ENCODE results near the gene CACNA2D1.

CACNA2D1 gene

DNA sequence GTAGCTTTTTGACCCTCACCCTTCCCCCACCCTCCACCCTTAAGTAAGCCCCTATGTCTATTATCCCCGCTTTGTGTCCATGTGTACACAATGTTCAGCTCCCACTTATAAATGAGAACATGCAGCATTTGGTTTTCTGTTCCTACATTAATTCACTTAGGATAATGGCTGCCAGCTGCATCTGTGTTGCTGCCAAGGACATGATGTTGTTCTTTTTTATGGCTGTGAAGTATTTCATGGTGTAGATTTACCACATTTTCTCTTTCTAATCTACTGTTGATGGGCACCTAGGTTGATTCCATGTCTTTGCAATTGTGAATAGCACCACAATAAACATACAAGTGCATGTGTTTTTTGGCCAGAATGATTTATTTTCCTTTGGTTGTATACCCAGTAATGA lies 232.2 kb downstream of the CACNA2D1 start:
- no peak for DNase-seq

DNA sequence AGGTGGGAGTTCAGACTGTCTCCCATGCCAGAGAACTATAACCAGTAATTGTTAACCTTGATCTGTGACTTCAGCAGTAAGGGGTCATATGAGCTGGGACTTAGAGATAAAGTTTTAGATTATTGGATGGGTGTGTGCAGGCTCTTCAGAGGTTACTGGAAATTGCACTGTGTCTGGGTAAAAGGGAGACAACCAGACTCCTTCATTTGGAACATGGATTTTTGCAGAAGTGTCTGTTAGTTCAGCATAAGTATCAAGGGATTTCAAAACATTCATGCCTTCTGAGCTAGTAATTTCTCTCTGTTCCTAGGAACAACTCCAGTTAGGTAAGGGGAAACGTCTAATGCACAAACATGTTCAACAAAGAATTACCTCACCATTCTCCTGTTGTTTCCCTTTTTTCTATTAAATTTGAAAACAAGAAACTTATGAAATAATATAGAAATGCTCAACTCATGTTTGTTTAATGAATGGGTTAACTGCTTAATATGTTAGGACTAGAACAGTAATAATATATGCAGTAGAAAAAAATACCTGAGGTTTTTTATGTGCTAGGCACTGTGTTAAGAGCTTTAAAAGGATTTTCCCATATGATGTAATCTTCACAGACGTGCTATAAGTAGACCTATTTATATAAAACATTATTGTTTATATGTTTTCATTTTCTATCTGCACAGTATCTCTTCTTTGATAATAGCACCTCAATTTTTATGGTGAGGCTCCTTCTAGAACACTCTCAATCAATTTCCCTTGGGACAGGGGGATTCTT lies 233.0 kb downstream of the CACNA2D1 start:
- DNase-seq: no peak

GRCh38 chr7:82209179-82209747 lies 234.3 kb downstream of the CACNA2D1 start:
- no peak for DNase-seq

DNA sequence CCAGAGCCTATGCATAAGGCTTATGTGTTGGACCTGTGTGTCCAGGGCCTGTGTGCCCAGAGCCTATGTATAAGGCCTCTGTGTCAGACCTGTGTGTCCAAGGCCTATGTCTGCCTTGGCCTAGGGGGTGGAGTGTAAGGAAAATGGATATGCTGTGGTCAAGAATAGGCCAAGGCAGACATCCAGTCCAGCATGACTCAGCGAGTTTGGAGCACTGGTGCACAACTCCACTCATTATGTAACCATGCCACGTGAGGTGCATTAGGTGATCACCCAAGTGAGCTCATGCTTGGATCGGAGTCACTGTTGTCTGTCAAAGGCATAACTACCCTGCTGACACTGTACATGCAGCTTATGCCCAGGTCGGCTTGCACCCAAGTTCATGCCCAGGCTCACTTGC lies 238.9 kb downstream of the CACNA2D1 start:
- no peak for DNase-seq

- no peak for DNase-seq
Measured at GRCh38 chr7:82202965-82203364, 240.6 kb downstream of the CACNA2D1 start.

GRCh38 chr7:82202107-82202506 lies 241.5 kb downstream of the CACNA2D1 start:
- no peak for DNase-seq

DNA sequence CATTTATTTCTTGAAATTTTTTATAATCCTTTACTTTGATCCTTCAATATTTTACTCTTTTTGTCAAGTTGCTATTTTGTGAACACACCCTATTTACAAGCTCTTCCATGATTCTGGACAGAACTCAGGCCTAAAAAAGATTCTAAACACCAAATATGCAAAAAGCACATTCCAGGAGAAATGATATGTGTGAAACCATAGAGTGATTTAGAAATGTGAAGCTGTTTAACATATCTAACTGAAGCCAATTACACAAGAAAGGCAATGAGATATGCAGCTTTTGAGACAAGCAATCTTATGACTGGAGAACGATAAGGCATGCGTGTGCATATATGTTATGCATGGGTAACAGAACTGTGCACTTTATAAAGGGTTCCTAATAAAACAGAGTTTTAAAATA lies 243.0 kb downstream of the CACNA2D1 start:
- no peak for DNase-seq

DNA sequence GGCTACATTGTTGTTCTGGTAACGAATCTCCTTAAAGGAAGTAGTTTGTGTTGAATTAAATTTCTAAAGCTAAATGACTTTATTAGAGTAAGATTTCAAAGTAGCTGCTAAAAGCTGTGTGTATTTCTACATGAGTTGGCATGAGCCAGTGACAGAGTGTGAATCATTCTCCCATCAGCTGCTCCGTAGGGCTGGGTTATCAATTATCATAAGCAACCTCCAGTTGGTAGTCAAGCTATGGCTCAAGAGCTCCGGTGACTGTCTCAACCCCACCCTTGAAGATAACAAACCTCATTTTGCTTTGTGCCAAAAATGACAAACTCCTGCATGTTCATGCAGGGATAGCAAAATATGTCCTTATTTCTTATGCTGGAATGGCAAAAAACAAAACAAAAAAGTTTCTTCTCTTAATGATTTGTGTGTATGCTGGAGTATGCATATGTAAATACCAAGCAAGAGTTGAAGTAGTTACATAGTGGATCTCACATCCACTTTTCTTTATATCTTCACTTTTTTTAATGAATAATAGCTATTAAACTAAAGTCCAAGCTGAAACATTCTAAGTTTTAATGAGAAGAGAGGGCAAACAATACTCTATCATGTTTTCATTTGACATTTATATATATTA lies 249.4 kb downstream of the CACNA2D1 start:
- DNase-seq: no peak

DNA sequence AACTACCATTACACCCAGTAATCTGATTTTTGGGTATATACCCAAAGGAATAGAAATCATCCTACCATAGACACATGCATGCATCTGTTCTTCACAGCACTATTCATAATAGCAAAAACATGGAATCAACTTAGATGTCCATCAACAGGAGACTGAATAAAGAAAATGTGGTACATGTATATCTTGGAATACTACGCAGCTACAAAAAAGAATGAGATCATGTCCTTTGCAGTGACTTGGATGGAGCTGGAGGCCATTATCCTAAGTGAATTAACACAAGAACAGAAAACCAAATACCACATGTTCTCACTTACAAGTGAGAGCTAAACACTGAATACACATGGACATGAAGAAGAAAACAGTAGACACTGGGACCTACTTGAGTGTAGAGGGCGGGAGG lies 254.9 kb downstream of the CACNA2D1 start:
- DNase-seq: no peak

- no peak for DNase-seq
Measured at GRCh38 chr7:82185443-82185842, 258.1 kb downstream of the CACNA2D1 start.

DNA sequence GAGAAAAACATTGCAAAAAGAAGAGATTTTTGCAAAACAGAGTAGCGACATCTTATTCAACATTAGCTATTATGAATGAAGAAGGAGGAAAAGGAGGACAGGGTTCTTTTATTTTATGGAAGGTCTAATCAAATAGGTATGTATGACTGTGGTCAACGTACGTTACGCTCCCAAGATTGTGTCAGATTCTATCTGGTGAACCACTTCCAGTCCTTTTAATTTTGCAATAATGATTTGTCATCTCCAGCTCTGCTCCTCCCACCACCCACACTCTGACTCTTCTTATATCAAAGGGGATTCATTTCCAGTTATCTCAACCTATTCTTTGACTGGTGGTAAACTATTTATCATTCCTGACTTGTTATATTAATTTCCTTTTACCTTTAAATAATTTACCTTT lies 259.9 kb downstream of the CACNA2D1 start:
- no peak for DNase-seq

- DNase-seq: no peak
Measured at GRCh38 chr7:82179311-82179710, 264.3 kb downstream of the CACNA2D1 start.

DNA sequence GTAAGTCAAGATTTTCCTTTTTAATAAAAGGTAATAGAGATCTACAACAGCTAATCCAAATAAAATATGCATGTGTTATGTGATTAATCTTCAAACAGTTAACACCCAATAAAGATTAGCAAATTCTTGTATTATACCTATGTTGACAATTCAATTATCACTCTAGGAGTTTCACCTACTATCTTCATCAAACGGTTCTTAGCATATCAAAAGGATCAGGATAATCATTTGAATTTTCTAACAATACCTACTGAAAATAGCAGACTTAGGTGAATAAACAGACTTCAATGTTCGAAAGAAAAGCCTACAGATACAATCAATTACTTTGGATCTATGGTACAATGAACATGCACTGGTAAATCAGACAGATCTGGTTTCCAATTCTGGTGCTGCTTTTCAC lies 268.3 kb downstream of the CACNA2D1 start:
- no peak for DNase-seq

DNA sequence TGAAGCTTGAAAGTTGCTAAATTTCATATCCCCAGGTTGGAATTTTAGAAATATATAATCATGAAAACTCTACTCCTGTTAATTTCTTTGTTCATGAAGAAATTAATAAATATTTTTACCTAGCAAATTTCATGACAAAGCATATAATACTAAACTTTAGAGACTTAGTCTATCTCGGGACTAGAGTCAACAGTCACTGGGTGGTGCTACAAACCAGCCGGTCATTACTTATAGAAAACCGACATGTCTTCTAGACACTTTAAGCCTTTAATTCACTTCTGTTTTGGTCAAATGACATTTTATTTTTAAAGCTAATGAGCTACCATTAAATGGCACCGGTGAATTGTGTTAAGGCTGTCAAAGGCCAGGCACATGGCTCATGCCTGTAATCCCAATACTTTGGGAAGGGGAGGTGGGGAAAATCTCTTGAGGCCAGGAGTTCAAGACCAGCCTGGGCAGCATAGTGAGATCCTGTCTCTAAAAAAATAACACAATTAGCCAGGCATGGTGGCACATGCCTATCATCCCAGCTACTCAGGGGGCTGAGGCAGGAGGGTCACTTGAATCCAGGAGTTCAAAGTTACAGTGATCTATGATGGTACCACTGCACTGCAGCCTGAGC lies 270.1 kb downstream of the CACNA2D1 start:
- no peak for DNase-seq

DNA sequence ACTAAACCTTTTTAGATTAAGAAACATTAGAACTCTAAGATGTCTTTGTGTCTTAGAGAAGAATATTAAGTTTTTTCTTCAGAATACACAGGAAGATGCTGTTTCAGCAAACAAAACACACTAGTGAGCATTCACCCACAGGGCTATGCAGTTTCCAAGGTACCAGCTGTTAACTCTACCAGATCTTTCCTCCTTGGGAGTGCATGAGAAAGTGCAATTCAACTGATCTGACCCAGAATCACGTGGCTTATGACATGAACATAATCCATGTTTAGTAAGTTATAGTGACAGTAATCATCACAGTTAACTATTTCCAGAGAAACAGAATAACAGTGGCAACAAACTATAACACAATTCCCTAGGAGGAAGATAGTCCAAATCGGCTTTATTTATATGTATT lies 270.7 kb downstream of the CACNA2D1 start:
- DNase-seq: no peak

DNA sequence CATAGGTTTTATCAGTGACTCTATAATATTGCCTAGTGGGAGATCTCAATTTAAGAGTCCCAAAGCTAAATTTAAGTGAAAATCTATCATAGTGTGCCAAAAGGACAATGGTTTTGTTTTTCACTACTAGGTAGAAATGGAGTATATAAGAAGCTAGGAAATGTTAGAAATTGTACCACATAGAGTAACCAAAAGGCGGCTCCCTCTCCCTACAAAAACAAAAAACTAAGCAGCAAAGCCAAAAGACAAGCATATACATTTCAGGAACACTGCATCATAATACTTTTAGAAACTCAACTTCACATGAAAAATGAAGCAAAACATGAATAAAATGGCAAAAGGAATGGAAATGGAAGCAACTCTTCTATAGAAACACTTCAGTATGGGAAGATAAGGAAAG lies 271.6 kb downstream of the CACNA2D1 start:
- no peak for DNase-seq

DNA sequence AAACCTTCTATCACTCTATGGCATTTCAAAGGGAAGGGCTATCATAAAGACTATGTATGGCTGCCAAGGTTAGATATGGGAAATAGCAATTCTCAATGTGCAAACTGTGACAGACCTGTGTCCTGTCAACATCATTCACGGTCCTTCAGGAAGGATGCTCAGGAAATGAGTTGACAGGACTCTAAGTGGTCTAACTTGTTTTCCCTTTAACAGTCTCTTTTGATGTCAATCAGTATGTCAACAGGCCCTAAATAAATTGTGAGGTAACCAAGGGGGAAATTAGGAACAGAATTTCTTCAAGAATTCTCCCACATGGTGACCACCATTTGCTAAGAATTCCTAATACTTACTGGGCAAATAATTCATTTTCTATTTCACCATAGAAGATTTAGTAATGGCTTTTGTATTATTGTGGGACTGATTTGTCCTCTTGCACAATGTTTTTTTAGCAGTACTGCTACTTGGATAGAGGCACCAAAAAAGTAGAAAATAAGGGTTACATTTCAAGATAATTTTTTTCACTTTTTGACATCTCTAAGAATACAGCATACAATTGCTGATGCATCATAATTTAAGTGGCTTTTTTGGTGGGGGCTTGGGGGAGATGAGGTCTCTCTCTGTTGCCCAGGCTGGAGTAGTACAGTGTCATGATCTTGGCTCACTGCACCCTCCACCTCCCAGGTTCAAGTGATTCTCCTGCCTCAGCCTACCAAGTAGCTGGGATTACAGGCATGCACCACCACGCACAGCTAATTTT lies 275.8 kb downstream of the CACNA2D1 start:
- no peak for DNase-seq

- no peak for DNase-seq
Measured at GRCh38 chr7:82166260-82167015, 277.1 kb downstream of the CACNA2D1 start.

DNA sequence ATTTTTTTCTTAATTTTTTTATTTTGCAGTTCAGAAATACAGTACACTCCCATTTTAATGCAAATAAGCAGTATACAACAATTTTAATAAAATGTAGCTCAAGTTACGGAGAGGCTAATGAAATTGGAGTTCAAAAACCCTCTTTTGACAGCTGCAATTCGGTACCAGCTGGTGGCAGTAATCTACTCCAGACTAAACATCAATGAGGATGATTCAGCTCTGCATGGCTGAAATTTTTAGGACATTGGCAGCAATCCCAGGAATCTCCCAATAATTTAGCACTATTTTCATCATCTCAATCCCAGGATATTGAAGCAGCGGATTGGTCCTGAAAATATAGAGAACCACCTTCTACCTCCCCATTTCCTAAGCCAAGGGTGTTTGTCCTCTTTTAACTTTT lies 278.8 kb downstream of the CACNA2D1 start:
- no peak for DNase-seq

GRCh38 chr7:82164410-82164809 lies 279.2 kb downstream of the CACNA2D1 start:
- DNase-seq: no peak

DNA sequence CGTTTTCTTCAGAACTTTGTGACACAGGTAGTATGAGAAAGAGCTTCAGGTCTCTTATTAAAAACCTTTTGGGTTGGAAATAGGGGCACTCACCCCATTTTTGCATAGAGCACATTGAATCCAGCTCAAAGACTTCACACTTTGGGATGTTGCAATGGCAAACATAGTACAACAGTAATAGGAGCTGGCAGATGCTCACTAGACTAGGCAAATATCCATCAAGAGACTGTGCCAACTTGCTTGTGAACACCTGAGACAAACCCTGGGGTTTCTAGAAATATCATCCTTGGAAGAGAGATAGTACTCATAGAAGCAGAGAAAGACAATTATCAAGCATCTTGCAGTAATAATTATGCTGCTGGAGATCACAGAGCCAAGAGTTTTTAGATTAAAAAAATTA lies 280.0 kb downstream of the CACNA2D1 start:
- DNase-seq: no peak

DNA sequence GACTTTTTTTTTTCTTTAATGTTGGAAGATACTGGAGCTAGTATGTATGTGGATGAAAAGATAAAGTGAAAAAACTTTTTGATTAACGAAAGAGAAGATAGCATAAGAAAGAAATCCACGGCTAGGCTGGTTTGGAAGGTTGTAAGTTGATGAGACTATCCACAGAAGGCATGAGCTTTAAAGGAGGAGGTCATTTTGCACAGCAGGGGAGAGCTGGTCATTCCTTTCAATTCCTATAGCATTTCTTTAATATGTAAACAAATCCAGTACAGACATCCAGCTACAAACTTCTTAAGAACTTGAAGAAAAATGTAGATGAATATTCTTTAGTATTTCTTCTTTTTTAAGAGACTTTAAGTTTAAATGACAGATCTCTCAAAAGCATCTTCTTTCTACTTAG lies 281.3 kb downstream of the CACNA2D1 start:
- no peak for DNase-seq

GRCh38 chr7:82158327-82158726 lies 285.2 kb downstream of the CACNA2D1 start:
- DNase-seq: no peak

All from CD4-positive, alpha-beta T cell treated with Interleukin-12 subunit alpha and Interleukin-12 subunit beta, for 1 hour (primary cell).